ENCODE data around the gene SLC30A2. TPM values are rescaled to one million over a fixed set of nuclear protein-coding genes. Genes with fewer than 3 reads are reported as not detected.

SLC30A2 gene
- total RNA-seq, 1 donor from 2014 or later, result not detected

DNA sequence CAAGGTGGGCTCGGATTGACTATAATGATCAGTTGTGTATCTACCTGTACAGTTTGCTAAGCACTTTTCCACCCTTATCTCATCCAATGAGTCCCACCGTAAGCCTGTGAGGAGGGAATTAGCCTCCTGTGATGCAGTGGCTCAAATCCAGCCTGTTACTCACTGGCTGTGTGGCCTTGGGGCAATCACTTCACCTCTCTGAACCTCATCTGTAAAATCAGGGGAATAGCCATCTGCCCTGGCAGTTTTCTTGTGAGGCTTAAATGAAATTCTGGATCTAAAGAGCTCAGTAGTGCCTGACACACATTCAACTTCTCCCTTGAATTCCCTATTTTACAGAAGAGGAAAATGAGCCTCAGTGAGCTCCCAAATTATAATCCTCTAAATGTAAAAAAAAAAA is 31.7 kb downstream of the SLC30A2 start:
- H3K9me3 Mint-ChIP-seq, result no peaks in the 10 kb centered on the region
- H3K27me3 Mint-ChIP-seq (ENCODE audit: low read depth), result no peaks in the 10 kb centered on the region
- TF ChIP-seq, protein P1, sequence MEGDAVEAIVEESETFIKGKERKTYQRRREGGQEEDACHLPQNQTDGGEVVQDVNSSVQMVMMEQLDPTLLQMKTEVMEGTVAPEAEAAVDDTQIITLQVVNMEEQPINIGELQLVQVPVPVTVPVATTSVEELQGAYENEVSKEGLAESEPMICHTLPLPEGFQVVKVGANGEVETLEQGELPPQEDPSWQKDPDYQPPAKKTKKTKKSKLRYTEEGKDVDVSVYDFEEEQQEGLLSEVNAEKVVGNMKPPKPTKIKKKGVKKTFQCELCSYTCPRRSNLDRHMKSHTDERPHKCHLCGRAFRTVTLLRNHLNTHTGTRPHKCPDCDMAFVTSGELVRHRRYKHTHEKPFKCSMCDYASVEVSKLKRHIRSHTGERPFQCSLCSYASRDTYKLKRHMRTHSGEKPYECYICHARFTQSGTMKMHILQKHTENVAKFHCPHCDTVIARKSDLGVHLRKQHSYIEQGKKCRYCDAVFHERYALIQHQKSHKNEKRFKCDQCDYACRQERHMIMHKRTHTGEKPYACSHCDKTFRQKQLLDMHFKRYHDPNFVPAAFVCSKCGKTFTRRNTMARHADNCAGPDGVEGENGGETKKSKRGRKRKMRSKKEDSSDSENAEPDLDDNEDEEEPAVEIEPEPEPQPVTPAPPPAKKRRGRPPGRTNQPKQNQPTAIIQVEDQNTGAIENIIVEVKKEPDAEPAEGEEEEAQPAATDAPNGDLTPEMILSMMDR (conservative IDR thresholded peaks at IDR 0.05), result no peak
- H3K36me3 Mint-ChIP-seq (ENCODE audit: low read depth), result no peaks in the 10 kb centered on the region
- no peak overlapping the region for H3K4me3 Mint-ChIP-seq
- DNase-seq (ENCODE audit: low read depth, low spot score), result no peak
- H3K4me1 Mint-ChIP-seq, result peaks cover 38% of the 10 kb centered on the region
- no peak overlapping the region for H3K27ac Mint-ChIP-seq (ENCODE audit: unreplicated experiment)

DNA sequence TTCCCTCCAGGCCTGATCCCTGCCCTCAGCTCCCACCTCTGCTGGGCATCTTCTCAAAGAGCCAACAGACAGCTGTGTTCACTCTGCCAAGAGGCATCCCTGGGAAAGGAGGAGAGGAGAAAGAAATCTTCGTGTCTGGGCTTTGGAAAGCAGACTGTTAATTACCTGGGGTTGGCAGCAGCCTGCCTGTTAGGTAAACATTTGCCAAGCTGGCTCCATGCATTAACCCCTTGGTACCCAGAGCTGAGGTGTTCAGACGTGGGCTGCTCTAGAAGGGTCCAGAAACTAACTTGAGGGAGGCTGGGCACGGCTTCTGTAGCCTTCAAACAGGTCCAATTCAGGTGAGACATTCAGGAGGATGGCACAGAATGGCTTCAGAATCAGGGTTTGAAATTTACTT is 33.1 kb downstream of the SLC30A2 start:
- peaks cover 34% of the 10 kb centered on the region for H3K4me1 Mint-ChIP-seq
- H3K4me3 Mint-ChIP-seq, result no peak overlapping the region
- no peak overlapping the region for H3K27ac Mint-ChIP-seq (ENCODE audit: unreplicated experiment)
- H3K36me3 Mint-ChIP-seq (ENCODE audit: low read depth), result no peaks in the 10 kb centered on the region
- TF ChIP-seq, protein P1 (conservative IDR thresholded peaks at IDR 0.05), result no peak
- H3K9me3 Mint-ChIP-seq, result no peaks in the 10 kb centered on the region
- DNase-seq (ENCODE audit: low read depth, low spot score), result no peak
- no peaks in the 10 kb centered on the region for H3K27me3 Mint-ChIP-seq (ENCODE audit: low read depth)

DNA sequence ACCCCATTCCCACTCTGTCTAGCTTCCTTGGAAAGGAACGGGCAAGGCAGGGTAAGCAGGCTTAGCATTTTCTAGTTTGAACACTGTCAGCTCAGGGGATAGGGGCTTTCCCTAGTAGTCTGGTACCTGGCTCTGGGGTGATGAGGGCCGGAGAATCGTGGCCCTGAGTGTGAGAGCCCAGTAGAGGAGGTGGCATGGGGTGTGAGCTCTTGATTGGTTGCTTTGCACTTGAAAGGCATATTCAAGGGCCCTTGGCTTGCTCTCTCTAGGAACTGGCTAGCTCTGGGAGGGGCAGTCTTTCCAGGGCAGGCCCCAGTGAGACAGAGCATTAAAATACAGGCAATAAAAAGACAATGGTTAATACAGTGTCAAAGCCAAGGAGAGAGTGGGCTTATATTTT is 35.1 kb downstream of the SLC30A2 start:
- Mint-ChIP-seq H3K27ac (ENCODE audit: unreplicated experiment) (peak overlapping the region; percentile 57), H3K4me3 (no peak overlapping the region), H3K27me3 (ENCODE audit: low read depth) (no peaks in the 10 kb centered on the region), H3K4me1 (peaks cover 19% of the 10 kb centered on the region), H3K9me3 (no peaks in the 10 kb centered on the region), H3K36me3 (ENCODE audit: low read depth) (no peaks in the 10 kb centered on the region)
- DNase-seq (ENCODE audit: low read depth, low spot score), result no peak
- TF ChIP-seq, protein P1 (conservative IDR thresholded peaks at IDR 0.05), result no peak

DNA sequence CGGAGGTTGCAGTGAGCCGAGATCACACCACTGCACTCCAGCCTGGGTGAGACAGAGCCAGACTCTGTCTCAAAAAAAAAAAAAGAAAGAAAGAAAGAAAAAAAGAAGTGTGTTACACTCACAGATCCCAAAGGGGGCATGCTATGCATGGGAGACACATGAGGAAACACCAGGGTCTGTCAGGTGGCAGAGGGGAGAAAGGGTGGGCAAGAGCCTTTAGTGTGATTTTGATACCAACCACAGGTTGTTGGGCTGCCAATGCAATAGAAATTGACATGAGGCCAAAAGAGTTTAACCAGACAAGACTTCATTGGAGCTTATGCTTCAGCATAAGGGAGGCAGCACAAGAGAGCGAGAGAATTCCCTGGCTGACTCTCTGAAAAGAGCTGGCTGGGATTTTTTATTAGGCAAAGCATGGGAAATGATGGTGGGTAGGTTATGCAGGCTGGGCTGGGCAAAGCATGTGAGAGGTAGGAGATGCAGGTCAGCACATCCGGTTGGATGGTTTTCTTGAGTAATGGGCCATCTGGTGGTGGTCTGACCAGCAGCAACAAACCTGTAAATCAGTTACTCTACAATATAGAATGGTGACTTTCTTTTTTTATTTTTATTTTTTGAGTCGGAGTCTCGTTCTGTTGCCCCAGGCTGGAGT is 36.0 kb downstream of the SLC30A2 start:
- TF ChIP-seq, protein P1 (conservative IDR thresholded peaks at IDR 0.05), result peak; percentile 58
- H3K4me3 Mint-ChIP-seq, result no peak overlapping the region
- no peaks in the 10 kb centered on the region for H3K36me3 Mint-ChIP-seq (ENCODE audit: low read depth)
- DNase-seq (ENCODE audit: low read depth, low spot score), result no peak
- peaks cover 19% of the 10 kb centered on the region for H3K4me1 Mint-ChIP-seq
- no peaks in the 10 kb centered on the region for H3K27me3 Mint-ChIP-seq (ENCODE audit: low read depth)
- H3K9me3 Mint-ChIP-seq, result no peaks in the 10 kb centered on the region
- H3K27ac Mint-ChIP-seq (ENCODE audit: unreplicated experiment), result no peak overlapping the region

DNA sequence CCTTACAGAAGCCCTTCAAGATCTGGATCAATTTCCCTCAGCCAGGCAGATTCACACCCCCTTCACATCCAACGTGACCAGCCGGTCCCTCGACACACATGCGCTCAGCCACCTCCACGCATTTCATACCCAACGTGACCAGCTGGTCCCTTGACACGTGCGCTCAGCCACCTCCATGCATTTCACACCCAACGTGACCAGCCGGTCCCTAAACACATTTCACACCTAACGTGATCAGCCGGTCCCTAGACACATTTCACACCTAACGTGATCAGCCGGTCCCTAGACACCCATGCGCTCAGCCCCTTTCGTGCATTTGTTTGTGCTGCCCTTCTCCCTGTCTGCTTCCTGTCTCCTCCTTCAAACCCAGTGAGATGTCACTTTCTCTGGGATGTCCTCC is 39.2 kb downstream of the SLC30A2 start:
- Mint-ChIP-seq H3K27me3 (ENCODE audit: low read depth) (no peaks in the 10 kb centered on the region), H3K36me3 (ENCODE audit: low read depth) (no peaks in the 10 kb centered on the region), H3K4me1 (peaks cover 24% of the 10 kb centered on the region), H3K27ac (ENCODE audit: unreplicated experiment) (peak overlapping the region; percentile 27), H3K9me3 (no peaks in the 10 kb centered on the region), H3K4me3 (no peak overlapping the region)
- no peak for DNase-seq (ENCODE audit: low read depth, low spot score)
- TF ChIP-seq, protein P1 (conservative IDR thresholded peaks at IDR 0.05), result no peak
